ENCODE results near the gene SOCS6. TPM values are rescaled to one million over a fixed set of nuclear protein-coding genes. Genes with fewer than 3 reads are reported as not detected.

Gene SOCS6
- total RNA-seq, 3 donors from 2014 or later (not counting 1 experiment from before 2014, with no cell fraction given), result 2.5 to 8.1 (median 4.7) TPM

DNA sequence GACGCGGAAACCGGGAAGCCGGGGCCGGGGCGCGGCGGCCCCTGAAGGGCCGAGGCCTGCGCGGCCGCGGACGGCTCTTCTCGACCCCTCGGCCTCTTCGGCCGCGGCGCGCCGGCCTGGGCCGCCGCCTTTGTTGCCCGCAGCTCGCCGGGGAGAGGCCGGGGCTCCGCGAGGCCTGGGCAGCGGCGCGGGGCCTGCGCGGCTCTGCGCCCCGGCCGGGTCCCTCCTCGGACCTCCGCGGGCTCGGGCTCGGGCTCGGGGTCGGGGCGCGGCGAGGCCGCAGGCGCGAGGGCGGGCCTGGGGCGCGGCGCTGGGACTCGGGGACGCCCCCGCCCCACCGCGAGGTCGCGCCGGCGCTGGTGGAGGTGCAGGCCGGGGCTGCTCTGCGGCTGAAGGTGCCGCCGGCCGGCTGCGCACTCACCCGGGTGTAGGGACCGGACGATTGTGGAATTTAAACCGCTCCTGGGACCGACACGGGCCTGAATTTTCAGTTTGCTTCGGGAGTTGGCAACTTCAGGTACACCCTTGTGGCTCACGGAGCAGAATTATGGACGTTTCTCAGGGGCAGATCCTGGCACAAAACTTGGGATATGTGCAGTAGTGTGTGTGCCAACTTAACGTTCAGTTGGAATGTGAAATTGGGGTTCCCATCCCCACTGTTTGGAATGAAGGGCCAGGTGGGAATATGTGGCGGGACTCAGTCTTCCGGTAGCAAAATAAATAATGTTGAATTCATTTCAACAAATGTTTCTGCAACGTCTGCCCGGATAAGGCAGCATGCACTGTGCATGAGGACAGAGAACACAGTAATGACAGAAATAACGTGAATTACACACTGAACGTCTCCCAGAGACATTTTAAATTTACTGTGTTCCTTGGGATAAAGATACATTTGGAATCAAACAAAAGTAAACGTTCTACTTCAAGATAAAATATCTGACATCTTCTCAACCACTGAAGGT is 787 bp downstream of the SOCS6 start:
- Mint-ChIP-seq H3K36me3 (no peaks in the 10 kb centered on the region), H3K4me1 (peaks cover 20 to 36% of the 10 kb centered on the region in 2 donors), H3K4me3 (peak overlapping the region; percentile 88), H3K27me3 (ENCODE audit: low read depth in 2 of 2) (peaks cover 0 to 5% of the 10 kb centered on the region in 2 donors), H3K27ac (no peak overlapping the region), H3K9me3 (no peaks in the 10 kb centered on the region)
- H3K4me3 ChIP-seq (ENCODE audit: low read length), result peak overlapping the region; percentile 34
- peak; percentile 14 to 16 for DNase-seq
- TF ChIP-seq, protein P1, sequence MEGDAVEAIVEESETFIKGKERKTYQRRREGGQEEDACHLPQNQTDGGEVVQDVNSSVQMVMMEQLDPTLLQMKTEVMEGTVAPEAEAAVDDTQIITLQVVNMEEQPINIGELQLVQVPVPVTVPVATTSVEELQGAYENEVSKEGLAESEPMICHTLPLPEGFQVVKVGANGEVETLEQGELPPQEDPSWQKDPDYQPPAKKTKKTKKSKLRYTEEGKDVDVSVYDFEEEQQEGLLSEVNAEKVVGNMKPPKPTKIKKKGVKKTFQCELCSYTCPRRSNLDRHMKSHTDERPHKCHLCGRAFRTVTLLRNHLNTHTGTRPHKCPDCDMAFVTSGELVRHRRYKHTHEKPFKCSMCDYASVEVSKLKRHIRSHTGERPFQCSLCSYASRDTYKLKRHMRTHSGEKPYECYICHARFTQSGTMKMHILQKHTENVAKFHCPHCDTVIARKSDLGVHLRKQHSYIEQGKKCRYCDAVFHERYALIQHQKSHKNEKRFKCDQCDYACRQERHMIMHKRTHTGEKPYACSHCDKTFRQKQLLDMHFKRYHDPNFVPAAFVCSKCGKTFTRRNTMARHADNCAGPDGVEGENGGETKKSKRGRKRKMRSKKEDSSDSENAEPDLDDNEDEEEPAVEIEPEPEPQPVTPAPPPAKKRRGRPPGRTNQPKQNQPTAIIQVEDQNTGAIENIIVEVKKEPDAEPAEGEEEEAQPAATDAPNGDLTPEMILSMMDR (IDR thresholded peaks at IDR 0.05), result no peak
- 2% methylated on average over 86 of the region's 87 CpGs for WGBS (ENCODE audit: insufficient coverage)
- no peak overlapping the region for H3K27ac ChIP-seq (ENCODE audit: low read length)
- H3K4me1 ChIP-seq (ENCODE audit: control insufficient read depth, insufficient read depth, low read length), result peaks cover 19% of the 10 kb centered on the region
- no peaks in the 10 kb centered on the region for H3K36me3 ChIP-seq (ENCODE audit: control insufficient read depth, insufficient read depth, low read length)
- H3K27me3 ChIP-seq (ENCODE audit: control insufficient read depth, insufficient read depth, low read length), result no peaks in the 10 kb centered on the region
- peak; percentile 40 to 57 (median 46) for ATAC-seq
- H3K9me3 ChIP-seq (ENCODE audit: control insufficient read depth, insufficient read depth, low read length), result no peaks in the 10 kb centered on the region
- intact Hi-C loops (cut with micrococcal nuclease), result no loop called here

DNA sequence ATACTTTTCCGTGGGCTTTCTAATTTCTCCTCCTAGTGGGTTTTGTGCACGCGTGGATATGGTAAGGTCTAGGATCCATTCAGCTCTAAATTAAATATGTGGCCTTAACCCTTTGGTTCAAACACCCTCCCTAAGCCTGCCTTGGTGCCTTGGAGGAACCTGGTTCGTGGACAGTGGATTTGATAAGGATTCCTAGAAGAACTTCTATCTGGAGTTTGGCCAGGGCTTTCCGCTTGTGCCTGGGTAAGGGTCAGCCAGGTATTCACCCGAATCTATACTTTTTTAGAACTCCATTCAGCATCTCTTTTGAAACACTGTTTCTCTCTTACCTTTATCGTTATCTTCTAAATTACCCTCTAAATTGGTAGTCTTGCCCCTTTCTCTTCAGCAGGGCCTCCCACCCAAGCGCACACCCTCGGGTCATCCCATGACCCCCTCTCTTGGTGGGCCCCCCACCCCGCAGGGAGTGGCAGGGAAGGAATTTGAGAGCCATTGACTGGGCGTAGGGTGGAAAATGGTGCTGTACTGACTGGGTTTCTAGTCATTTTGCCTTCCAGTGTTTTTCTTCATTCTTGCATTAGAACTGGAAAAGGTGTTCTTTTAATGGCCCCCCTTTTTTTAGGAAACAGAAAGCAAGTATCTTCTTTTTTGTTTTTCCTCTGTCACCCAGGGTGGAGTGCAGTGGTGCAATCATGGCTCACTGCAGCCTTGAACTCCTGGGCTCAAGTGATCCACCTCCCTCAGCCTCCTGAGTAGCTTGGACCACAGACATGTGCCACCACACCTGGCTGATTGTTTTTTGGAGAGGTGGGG is 1.8 kb downstream of the SOCS6 start:
- no peak for ATAC-seq

DNA sequence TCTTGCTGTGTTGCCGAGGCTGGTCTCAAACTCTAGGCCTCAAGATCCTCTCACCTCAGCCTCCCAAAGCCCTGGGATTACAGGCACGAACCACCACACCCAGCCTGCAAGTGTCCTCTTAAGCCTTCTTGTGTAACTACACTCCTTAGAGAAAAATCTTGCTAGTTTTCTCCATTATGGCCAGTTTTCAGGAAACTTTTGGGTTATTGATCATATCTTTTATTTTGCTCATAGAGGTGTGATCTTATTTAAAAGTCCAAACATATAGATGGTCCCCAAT is 2.4 kb downstream of the SOCS6 start:
- Histone ChIP-seq H3K27ac (ENCODE audit: low read length) (no peak overlapping the region), H3K36me3 (ENCODE audit: control insufficient read depth, insufficient read depth, low read length) (no peaks in the 10 kb centered on the region), H3K4me3 (ENCODE audit: low read length) (no peak overlapping the region), H3K9me3 (ENCODE audit: control insufficient read depth, insufficient read depth, low read length) (no peaks in the 10 kb centered on the region), H3K27me3 (ENCODE audit: control insufficient read depth, insufficient read depth, low read length) (no peaks in the 10 kb centered on the region), H3K4me1 (ENCODE audit: control insufficient read depth, insufficient read depth, low read length) (peaks cover 19% of the 10 kb centered on the region)
- peaks cover 31 to 45% of the 10 kb centered on the region in 2 donors for H3K4me1 Mint-ChIP-seq
- TF ChIP-seq, protein P1 (IDR thresholded peaks at IDR 0.05), result no peak
- 100% methylated on average over 2 of the region's 2 CpGs for WGBS (ENCODE audit: insufficient coverage)
- H3K27ac Mint-ChIP-seq, result no peak overlapping the region
- DNase-seq (no peak), ATAC-seq (no peak)
- intact Hi-C loops (cut with micrococcal nuclease), result no loop called here
- peak overlapping the region; percentile 88 for H3K4me3 Mint-ChIP-seq
- H3K27me3 Mint-ChIP-seq (ENCODE audit: low read depth in 2 of 2), result peaks cover 0 to 5% of the 10 kb centered on the region in 2 donors
- H3K9me3 Mint-ChIP-seq, result no peaks in the 10 kb centered on the region
- H3K36me3 Mint-ChIP-seq, result no peaks in the 10 kb centered on the region

More for the DNA sequence above, 1.8 kb downstream of the SOCS6 start:
- no peak for DNase-seq
- intact Hi-C loops (cut with micrococcal nuclease), result no loop called here
- Histone ChIP-seq H3K27ac (ENCODE audit: low read length) (no peak overlapping the region), H3K9me3 (ENCODE audit: control insufficient read depth, insufficient read depth, low read length) (no peaks in the 10 kb centered on the region), H3K4me3 (ENCODE audit: low read length) (no peak overlapping the region), H3K4me1 (ENCODE audit: control insufficient read depth, insufficient read depth, low read length) (peaks cover 19% of the 10 kb centered on the region), H3K36me3 (ENCODE audit: control insufficient read depth, insufficient read depth, low read length) (no peaks in the 10 kb centered on the region), H3K27me3 (ENCODE audit: control insufficient read depth, insufficient read depth, low read length) (no peaks in the 10 kb centered on the region)
- Mint-ChIP-seq H3K27me3 (ENCODE audit: low read depth in 2 of 2) (peaks cover 0 to 5% of the 10 kb centered on the region in 2 donors), H3K27ac (no peak overlapping the region), H3K4me1 (peaks cover 26 to 40% of the 10 kb centered on the region in 2 donors), H3K36me3 (no peaks in the 10 kb centered on the region), H3K9me3 (no peaks in the 10 kb centered on the region), H3K4me3 (peak overlapping the region; percentile 88)
- WGBS (ENCODE audit: insufficient coverage), result 96% methylated on average over 11 of the region's 11 CpGs
- TF ChIP-seq, protein P1 (IDR thresholded peaks at IDR 0.05), result no peak

All from natural killer cell (primary cell).